ENCODE results near the gene AKAP1. TPM values are rescaled to one million over a fixed set of nuclear protein-coding genes. Genes with fewer than 3 reads are reported as not detected.
A peak's percentile ranks its signal among the peaks of the same experiment; 100 is the strongest.

Gene AKAP1
- total RNA-seq, 6 experiments from 2014 or later = 31.2 to 58.5 (median 43.1) TPM

DNA sequence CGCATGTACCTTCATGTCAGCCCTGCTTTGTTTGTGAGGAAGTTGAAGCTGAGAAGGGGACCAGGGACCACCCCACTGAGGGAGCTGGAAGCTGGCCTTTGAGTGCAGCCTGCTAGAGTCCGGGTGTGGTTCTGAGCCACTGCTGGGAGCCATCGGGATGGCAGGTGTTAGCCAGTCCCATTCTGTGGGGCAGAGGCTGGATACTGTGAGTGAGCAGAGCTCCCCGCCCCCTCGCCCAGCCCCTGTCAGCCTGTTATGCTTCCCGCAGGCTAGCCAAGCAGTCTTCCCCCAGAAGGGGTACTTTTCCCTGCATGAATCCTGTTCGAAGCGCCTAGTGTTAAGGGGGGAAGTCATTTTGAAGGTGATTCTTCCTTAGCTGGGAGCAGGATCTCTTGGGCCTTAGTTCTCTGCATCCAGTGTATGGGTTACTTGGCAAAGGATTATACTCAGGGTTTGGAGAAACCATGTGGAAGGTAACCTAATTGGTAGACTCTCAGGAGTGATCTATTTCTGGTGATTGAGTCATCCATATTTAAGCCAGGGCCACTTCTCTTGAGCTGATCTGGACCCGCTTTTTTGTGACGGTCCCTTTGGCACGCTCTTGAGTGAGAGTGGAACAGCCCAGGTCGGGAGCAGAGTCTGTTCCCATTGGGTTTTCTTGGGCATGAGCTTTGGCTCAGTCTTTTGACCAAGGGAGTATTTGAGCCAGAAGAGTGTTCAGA, 23.8 kb downstream of the AKAP1 start:
- Histone ChIP-seq H3K27ac (peak overlapping the region in 2 of 3 donors; percentile 0 to 55), H3K27me3 (no peaks in the 10 kb centered on the region), H3K4me1 (peaks cover 0 to 61% (median 24%) of the 10 kb centered on the region in 4 donors), H3K9me3 (no peaks in the 10 kb centered on the region), H3K4me3 (no peak overlapping the region), H3K36me3 (peaks cover 0 to 4% (median 0%) of the 10 kb centered on the region in 4 donors)
- DNase-seq (peak in 1 of 3 donors; percentile 68), ATAC-seq (peak; percentile 7 to 56 (median 38))
- 27% methylated on average over 4 of the region's 12 CpGs for WGBS (ENCODE audit: insufficient coverage, low coverage, low lambda C conversion rate, missing lambda C conversion rate)
- intact Hi-C loops (cut with DNase I) = no loop called here
- no peak for TF ChIP-seq POLR2A (IDR thresholded peaks at IDR 0.05)
- TF ChIP-seq, protein P1, sequence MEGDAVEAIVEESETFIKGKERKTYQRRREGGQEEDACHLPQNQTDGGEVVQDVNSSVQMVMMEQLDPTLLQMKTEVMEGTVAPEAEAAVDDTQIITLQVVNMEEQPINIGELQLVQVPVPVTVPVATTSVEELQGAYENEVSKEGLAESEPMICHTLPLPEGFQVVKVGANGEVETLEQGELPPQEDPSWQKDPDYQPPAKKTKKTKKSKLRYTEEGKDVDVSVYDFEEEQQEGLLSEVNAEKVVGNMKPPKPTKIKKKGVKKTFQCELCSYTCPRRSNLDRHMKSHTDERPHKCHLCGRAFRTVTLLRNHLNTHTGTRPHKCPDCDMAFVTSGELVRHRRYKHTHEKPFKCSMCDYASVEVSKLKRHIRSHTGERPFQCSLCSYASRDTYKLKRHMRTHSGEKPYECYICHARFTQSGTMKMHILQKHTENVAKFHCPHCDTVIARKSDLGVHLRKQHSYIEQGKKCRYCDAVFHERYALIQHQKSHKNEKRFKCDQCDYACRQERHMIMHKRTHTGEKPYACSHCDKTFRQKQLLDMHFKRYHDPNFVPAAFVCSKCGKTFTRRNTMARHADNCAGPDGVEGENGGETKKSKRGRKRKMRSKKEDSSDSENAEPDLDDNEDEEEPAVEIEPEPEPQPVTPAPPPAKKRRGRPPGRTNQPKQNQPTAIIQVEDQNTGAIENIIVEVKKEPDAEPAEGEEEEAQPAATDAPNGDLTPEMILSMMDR (IDR thresholded peaks at IDR 0.05) = no peak

DNA sequence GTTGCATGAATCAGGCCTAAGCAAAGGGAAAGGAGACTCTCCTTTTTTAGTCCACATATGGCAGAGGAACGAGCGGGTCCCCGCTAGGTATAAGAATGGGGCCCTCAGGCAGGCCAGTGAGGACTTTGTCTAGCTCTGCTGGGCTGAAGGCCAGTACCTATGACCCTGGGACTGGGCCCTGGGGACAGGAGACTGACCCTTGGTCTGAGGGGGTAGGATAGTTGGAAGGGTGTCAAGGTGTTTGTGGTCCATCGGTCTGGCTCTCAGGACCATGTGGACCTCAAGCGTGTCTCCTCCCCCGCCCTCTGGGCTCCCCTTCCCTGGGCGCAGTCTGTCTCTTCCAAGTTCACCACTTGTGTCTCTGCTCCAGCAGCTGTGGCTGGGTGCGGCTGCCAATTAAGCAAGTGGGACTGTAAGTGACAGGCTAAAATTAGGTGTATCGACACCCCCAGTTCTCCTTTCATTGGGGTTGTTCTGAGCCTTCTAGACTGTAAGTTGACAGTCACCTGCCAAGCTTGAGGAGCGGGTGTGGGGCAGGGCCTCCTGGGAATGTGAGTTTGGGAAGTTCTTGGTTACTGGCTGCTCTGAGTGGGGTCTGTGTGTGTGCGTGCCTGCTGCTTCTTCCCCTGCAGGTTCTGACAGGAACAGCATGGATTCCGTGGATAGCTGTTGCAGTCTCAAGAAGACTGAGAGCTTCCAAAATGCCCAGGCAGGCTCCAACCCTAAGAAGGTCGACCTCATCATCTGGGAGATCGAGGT, 24.5 kb downstream of the AKAP1 start:
- ATAC-seq (peak; percentile 77 to 87 (median 84)), DNase-seq (peak; percentile 69 to 93 (median 83))
- TF ChIP-seq POLR2A (IDR thresholded peaks at IDR 0.05) = no peak
- TF ChIP-seq, protein P1 (IDR thresholded peaks at IDR 0.05) = peak in 2 of 4 donors; percentile 10 to 17
- no peaks in the 10 kb centered on the region for H3K27me3 ChIP-seq
- intact Hi-C loops (cut with DNase I) = no loop called here
- 38% methylated on average over 2 of the region's 14 CpGs for WGBS (ENCODE audit: insufficient coverage, low coverage, low lambda C conversion rate, missing lambda C conversion rate)
- H3K4me3 ChIP-seq = no peak overlapping the region
- peak overlapping the region in 2 of 3 donors; percentile 0 to 55 for H3K27ac ChIP-seq
- no peaks in the 10 kb centered on the region for H3K9me3 ChIP-seq
- peaks cover 0 to 63% (median 24%) of the 10 kb centered on the region in 4 donors for H3K4me1 ChIP-seq
- H3K36me3 ChIP-seq = peaks cover 0 to 8% (median 2%) of the 10 kb centered on the region in 4 donors

DNA sequence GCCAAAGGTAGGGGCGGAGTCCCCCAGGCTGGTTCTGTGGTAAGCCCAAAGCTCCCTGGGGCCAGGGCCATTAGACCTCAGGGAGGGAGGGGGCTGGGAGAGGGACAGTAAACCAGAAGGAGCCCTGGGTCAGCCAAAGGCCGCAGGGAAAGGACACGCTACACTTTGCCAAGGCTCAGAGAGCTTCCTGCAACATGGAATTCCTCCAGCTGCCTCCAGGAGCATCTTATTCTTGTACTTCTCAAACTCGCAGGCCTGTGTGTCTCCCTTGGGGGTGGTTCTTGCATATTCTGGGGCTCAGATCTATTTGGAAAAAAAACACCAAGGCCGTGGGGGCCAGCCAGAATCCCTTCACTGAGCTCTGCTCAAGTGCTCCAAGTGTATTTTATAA, 25.1 kb downstream of the AKAP1 start:
- peak overlapping the region in 1 of 3 donors; percentile 55 for H3K27ac ChIP-seq

DNA sequence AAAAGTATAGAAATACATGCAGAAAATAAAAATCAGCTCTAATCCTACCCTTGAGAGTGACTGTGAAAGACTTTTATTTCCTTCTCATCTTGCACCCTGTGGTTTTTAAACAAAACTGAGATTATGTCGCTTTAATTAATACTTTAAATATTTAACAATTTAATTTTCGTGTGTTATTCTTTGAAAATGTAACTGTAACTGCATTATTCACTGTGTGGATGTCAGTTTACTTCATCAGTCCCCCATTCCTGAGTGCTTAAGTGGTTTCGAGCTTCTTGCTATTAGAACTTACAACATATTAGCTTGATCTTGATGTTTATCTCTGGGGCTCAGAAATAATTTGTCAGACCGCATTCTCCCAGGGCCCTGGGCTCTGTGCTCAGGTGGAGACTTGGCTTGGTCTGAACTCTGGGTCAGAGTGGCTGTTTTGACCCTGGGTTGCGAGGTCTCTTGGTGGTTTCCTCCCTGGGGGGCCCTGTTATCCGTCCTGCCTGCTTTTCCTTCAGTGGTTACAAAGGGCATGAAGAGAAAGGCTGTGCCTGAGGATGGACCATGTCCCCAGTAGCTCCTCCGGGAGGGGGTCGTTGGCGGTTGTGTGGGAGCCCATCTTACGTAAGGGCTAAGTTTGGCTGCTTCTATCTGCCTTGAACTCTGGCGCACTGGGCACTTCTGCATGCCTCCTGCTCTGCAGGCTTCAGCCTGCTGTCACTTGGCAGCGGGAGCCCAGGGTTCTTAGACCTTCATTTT, 25.7 kb downstream of the AKAP1 start:
- Histone ChIP-seq H3K36me3 (peaks cover 0 to 19% (median 8%) of the 10 kb centered on the region in 4 donors), H3K27me3 (no peaks in the 10 kb centered on the region), H3K4me3 (no peak overlapping the region), H3K27ac (no peak overlapping the region), H3K9me3 (no peaks in the 10 kb centered on the region), H3K4me1 (peaks cover 0 to 63% (median 24%) of the 10 kb centered on the region in 4 donors)
- DNase-seq = no peak
- no peak for ATAC-seq
- intact Hi-C loops (cut with DNase I) = no loop called here
- WGBS (ENCODE audit: insufficient coverage, low coverage, low lambda C conversion rate, missing lambda C conversion rate) = 36% methylated on average over 7 of the region's 12 CpGs
- TF ChIP-seq POLR2A (IDR thresholded peaks at IDR 0.05) = no peak
- TF ChIP-seq, protein P1 (IDR thresholded peaks at IDR 0.05) = no peak

More for the DNA sequence above, 25.1 kb downstream of the AKAP1 start:
- Histone ChIP-seq H3K36me3 (peaks cover 0 to 13% (median 5%) of the 10 kb centered on the region in 4 donors), H3K27me3 (no peaks in the 10 kb centered on the region), H3K4me1 (peaks cover 0 to 63% (median 24%) of the 10 kb centered on the region in 4 donors), H3K4me3 (no peak overlapping the region), H3K9me3 (no peaks in the 10 kb centered on the region)
- WGBS (ENCODE audit: insufficient coverage, low coverage, low lambda C conversion rate, missing lambda C conversion rate) = 35% methylated on average over 4 of the region's 5 CpGs
- peak; percentile 8 to 38 (median 20) for ATAC-seq
- no peak for TF ChIP-seq POLR2A (IDR thresholded peaks at IDR 0.05)
- TF ChIP-seq, protein P1 (IDR thresholded peaks at IDR 0.05) = no peak
- DNase-seq = peak in 2 of 3 donors; percentile 68 to 71
- intact Hi-C loops (cut with DNase I) = no loop called here

Data from right lobe of liver (tissue), 6 donors.